K562 (cell line): ENCODE measurements around the gene YTHDC1. TPM values are rescaled to one million over a fixed set of nuclear protein-coding genes. Genes with fewer than 3 reads are reported as not detected.

Experiments used
- L3MBTL2 ChIP-seq: fragments of 450-650 bp; IDR thresholded peaks from 2 replicates; pipeline ENCODE4 v1.6.1; 2016; ENCODE audit warnings: mild to moderate bottlenecking, moderate library complexity
- MGA ChIP-seq: fragments of 450-650 bp; IDR thresholded peaks from 2 replicates; pipeline ENCODE4 v1.6.1; 2016; ENCODE audit warnings: mild to moderate bottlenecking, moderate library complexity
- OTX1 ChIP-seq: fragments of 450-650 bp; formaldehyde crosslinking; IDR thresholded peaks from 2 replicates; pipeline ENCODE4 v1.4.0; 2022; ENCODE audit warnings: mild to moderate bottlenecking
- PHF8 ChIP-seq: fragments of 200-600 bp; sonication (generic); IDR thresholded peaks from 2 replicates; pipeline ENCODE4 v1.6.1; 2012; ENCODE audit warnings: mixed run types, mild to moderate bottlenecking, inconsistent platforms, low read length, moderate library complexity, borderline replicate concordance
- SMAD1 ChIP-seq: fragments of 150-350 bp; IDR thresholded peaks from 2 replicates; pipeline ENCODE4 v1.6.1; 2014; ENCODE audit warnings: low read length, low read depth; ENCODE audit not compliant: partially characterized antibody
- SUPT5H ChIP-seq: fragments of 450-650 bp; IDR thresholded peaks from 2 replicates; pipeline ENCODE4 v1.6.1; 2016
- U2AF2 ChIP-seq: fragments of 200-400 bp; formaldehyde crosslinking; optimal IDR thresholded peaks from 2 replicates; pipeline ENCODE3; 2017; ENCODE audit warnings: low read depth, mild to moderate bottlenecking, low read length
- ZBTB34 ChIP-seq: fragments of 250-450 bp; sonication (Bioruptor Pico); IDR thresholded peaks from 2 replicates; pipeline ENCODE4 v1.8.0; 2021; ENCODE audit warnings: mild to moderate bottlenecking, moderate library complexity
- ZNF445 ChIP-seq: fragments of 250-450 bp; sonication (Bioruptor Pico); IDR thresholded peaks from 2 replicates; pipeline ENCODE4 v1.4.0; 2020; ENCODE audit warnings: low read depth, mild to moderate bottlenecking, moderate library complexity
- ZNF778 ChIP-seq: fragments of 450-650 bp; formaldehyde crosslinking; IDR thresholded peaks from 2 replicates; pipeline ENCODE4 v1.4.0; 2020; ENCODE audit warnings: mild to moderate bottlenecking, moderate library complexity
- polyA plus RNA-seq, 8 experiments: library from polyadenylated mRNA; depleted of rRNA in 4 of 8; stranded (reverse) in 5 of 8; unstranded in 3 of 8; fragments of >200 nt; fragmentation: Nextera tagmentation in 2 of 8; fragmentation: Illumina TruSeq in 1 of 8; extraction: Ambion mirVana in 2 of 8; extraction: Trizol in 1 of 8; gene quantifications; 2 replicates each; pipeline versions ENCODE4 v1.2.1 to v1.2.3, GENCODE V29; 2011 to 2014; ENCODE audit warnings: inconsistent platforms in 1 of 8, missing spikeins in 1 of 8
- total RNA-seq, 7 experiments: library from RNA; depleted of rRNA in 6 of 7; stranded (reverse); fragments of >200 nt in 6 of 7; fragmentation: Illumina TruSeq in 2 of 7; extraction: Trizol in 2 of 7; gene quantifications; 2 replicates each; pipeline versions ENCODE4 v1.2.1 to v1.2.3, GENCODE V29; 2011 to 2021; ENCODE audit warnings: low replicate concordance in 1 of 7
- TF ChIP-seq, protein P1 (sequence below): fragments of 250-450 bp; sonication (Bioruptor Pico); IDR thresholded peaks from 2 replicates; pipeline ENCODE4 v1.5.0; 2022; ENCODE audit warnings: mild to moderate bottlenecking
- TF ChIP-seq, protein P2 (sequence below): sonication (generic); formaldehyde crosslinking; IDR thresholded peaks from 2 replicates; pipeline ENCODE4 v1.8.0; 2022; ENCODE audit warnings: mild to moderate bottlenecking, missing genetic modification reagents

YTHDC1 gene
- total and polyA plus RNA-seq, 9 of the 15 experiments (the other 6 are each of a cell fraction or from before 2014, with no cell fraction given), result 9.8 to 65.4 (median 51.7) TPM

DNA sequence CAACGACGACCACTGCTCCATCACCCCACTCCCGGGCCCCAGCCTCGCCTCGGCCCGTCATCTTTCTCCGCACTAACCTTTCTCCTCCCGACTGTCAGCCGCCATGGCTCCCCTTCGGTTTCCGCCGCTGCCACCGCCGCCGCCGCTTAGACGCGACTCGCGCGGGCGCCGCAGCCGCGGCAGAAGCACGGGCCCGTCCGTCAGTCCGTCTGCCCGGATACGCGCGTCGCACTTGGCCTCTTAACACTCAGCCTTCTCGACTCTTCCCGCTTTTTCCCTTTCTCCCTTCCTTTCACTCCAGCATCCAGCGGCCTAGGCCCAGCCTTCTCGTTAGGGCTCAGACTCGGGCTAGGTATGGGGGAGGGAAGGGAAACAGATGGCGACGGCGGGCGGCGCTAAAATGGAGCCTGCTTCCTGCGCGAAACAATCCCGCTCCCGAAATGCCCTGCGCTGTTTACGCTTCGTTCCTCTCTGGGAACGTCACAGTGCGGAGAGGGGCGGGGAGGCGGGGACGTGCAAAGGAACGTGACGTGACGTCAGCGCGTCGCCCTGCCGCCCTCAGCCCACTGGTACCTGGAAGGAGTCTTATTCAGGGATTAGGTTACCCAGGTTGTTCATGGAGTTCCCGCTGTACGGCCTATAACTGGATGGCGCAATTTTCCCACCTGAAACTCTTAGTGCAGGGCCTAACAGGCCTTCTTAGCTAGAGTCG lies at the start of gene YTHDC1 (continued):
- TF ChIP-seq MGA (no peak; the same call in 1 of the 2 replicates), U2AF2 (no peak), ZNF445 (CRISPR knock-in tag) (no peak), ZNF778 (CRISPR knock-in tag) (no peak), ZBTB34 (CRISPR knock-in tag) (no peak), L3MBTL2 (peak; percentile 56), SMAD1 (peak; percentile 73), OTX1 (CRISPR knock-in tag) (peak; percentile 82), SUPT5H (peak; percentile 95), PHF8 (peak; percentile 97)
- TF ChIP-seq, protein P1, sequence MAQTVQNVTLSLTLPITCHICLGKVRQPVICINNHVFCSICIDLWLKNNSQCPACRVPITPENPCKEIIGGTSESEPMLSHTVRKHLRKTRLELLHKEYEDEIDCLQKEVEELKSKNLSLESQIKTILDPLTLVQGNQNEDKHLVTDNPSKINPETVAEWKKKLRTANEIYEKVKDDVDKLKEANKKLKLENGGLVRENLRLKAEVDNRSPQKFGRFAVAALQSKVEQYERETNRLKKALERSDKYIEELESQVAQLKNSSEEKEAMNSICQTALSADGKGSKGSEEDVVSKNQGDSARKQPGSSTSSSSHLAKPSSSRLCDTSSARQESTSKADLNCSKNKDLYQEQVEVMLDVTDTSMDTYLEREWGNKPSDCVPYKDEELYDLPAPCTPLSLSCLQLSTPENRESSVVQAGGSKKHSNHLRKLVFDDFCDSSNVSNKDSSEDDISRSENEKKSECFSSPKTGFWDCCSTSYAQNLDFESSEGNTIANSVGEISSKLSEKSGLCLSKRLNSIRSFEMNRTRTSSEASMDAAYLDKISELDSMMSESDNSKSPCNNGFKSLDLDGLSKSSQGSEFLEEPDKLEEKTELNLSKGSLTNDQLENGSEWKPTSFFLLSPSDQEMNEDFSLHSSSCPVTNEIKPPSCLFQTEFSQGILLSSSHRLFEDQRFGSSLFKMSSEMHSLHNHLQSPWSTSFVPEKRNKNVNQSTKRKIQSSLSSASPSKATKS (CRISPR knock-in tag), result no peak
- TF ChIP-seq, protein P2, sequence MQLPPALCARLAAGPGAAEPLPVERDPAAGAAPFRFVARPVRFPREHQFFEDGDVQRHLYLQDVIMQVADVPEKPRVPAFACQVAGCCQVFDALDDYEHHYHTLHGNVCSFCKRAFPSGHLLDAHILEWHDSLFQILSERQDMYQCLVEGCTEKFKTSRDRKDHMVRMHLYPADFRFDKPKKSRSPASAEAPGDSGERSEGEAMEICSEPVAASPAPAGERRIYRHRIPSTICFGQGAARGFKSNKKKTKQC (CRISPR knock-in tag), result peak; percentile 89; the same call in 1 of the 2 replicates
